GM21447 (cell line): ENCODE results near the gene OR1F1.
"Not testable (repeated sequence)": the region's sequence is repeated elsewhere in the genome, so short reads cannot be mapped to it uniquely, and the experiment has no call there.

Experiments used
- ATAC-seq: cut with Tn5 transposase; IDR thresholded peaks from one replicate; pipeline ENCODE4 v1.9.1; 2021; ENCODE audit not compliant: unreplicated experiment

The OR1F1 gene

DNA sequence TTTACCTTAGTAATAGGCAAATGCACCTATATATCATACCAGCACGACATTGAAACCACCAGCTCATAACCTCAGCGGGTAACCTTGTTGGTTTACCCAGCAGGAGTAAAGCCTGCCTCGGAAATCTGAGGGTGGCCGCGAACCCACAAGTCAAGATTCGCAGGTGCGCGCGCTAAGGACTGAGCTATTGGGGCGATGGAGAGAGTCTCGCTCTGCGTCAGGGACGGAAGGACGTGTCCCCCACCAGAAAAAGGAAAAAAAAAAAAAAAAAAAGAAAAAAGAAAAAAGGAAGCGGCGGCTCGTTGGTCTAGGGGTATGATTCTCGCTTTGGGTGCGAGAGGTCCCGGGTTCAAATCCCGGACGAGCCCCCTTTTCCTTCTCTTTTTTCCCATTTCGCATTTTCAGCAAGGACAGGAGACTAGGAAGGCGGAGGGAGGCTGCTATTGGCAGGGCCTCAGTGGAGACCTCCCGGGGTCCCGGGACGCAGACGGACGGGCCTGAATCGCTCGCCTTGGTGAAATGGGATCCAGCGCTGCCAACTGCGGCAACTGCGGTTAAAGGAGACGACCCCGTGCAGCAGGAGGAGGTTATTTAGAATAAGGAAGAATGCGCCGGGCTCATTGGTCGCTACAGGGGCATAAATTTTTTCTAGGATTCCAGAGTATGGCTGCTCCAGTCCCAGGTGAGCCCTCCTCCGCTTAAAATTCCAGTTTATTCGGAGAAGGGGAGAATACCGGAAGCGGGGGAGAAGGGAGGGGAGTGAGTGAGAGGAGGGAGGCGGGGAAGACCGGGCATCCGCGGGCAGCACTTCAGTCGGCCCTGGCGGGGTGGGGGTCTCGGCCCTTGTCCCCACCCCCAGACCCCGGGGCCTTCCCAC lies at the start of gene OR1F1:
TSS of gene OR1F1 (plus strand) at position 407 of the 877 bp plus-strand sequence.
- no peak for ATAC-seq

DNA sequence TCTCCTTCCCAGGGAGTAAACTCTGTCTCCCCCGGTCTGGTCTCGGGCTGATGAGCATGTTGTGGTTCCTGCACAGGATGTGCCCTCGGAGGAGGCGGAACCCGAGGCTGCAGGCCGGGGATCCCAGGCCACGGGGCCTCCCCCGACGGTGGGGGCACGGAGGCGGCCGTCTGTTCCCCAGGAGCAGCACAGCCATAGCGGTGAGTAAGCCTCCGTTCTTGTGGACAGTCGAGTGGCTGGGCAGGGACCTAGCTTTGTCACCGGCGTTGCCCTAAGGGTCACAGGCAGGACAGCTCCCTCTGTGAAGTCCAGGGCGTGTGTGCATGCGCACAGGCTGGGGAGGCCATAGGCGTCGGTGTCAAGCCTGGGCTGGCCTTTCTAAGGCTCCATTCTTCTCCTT lies 49.7 kb upstream of the OR1F1 start:
- no peak for ATAC-seq

DNA sequence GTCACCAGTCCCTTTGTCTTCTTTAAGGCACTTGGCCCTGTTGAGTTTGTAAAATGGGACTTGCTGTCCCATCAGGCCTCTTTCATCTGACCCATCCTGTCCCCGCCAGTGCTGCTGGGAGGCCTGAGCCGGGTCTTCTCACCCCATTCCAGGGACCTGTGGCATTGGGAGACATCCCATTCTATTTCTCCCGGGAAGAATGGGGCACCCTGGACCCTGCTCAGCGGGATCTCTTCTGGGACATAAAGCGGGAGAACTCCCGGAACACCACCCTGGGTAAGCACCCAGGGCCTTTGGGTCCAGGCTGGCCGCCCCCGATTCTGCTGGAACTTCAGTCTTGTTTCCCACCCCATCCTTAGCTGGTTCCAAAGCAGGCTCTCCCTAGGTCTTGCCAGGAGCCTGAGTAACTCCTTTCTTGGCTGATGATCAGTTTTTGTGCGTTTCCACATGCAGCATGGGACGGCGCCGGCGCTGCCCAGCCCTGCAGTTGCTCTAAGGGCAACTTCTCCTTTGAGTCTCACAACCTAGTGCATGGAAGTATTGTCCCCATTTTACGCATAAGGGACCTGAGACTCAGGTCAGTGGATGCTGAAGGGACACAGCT lies 49.1 kb upstream of the OR1F1 start:
- ATAC-seq: no peak

DNA sequence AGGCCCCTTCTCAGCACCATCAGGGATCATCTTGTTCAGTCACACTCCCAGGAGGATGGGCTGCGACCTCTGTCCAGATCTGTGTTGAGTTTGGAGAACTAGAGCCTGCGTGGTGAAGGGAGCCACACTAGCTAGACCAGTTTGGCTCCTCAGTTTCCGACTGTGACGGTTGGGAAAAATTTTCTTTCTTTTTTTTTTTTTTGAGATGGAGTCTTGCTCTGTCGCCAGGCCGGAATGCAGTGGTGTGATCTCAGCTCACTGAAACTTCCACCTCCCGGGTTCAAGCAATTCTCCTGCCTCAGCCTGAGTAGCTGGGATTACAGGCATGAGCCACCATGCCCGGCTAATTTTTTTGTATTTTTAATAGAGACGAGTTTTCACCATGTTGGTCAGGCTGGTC lies 48.4 kb upstream of the OR1F1 start:
- not testable (repeated sequence) for ATAC-seq

DNA sequence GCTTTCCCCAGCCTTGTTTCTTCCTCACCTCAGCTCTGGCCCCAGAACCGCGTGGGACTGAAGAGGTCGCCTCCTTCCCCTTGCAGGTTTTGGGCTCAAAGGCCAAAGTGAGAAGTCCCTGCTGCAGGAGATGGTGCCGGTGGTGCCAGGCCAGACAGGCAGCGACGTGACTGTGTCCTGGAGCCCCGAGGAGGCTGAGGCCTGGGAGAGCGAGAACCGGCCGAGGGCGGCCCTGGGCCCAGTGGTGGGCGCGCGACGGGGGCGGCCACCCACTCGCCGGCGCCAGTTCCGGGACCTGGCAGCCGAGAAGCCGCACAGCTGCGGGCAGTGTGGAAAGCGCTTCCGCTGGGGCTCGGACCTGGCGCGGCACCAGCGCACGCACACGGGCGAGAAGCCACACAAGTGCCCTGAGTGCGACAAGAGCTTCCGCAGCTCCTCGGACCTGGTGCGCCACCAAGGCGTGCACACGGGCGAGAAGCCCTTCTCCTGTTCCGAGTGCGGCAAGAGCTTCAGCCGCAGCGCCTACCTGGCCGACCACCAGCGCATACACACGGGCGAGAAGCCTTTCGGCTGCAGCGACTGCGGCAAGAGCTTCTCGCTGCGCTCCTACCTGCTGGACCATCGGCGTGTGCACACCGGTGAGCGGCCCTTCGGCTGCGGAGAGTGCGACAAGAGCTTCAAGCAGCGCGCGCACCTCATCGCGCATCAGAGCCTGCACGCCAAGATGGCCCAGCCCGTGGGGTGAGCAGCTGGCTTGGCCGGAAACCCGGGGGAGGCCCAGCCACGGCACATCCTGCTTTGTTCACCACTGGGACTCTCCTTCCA lies 47.2 kb upstream of the OR1F1 start:
- ATAC-seq: no peak

DNA sequence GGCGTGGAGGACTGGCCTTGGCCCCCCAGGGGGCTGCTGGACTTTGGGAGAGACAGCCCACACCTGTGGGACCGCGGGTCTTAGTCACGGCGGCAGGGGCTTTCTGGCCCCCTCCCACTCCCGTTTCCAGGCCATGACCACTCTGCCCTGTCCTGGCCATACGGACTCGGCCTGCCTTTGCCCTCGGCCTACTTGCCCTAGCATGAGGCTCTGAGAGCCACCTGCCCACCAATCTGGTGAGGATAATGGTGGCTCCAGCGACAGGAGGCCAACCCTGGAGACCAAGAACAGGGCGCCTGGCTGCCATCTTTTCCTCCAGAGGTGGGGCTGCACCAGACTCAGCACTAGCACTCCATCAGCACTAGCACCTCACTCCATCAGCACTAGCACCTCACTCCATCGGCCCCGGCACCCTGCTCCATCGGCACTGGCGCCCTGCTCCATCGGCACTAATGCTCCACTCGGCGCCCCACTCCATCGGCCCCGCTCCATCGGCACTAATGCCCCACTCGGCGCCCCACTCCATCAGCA lies 46.2 kb upstream of the OR1F1 start:
- no peak for ATAC-seq

DNA sequence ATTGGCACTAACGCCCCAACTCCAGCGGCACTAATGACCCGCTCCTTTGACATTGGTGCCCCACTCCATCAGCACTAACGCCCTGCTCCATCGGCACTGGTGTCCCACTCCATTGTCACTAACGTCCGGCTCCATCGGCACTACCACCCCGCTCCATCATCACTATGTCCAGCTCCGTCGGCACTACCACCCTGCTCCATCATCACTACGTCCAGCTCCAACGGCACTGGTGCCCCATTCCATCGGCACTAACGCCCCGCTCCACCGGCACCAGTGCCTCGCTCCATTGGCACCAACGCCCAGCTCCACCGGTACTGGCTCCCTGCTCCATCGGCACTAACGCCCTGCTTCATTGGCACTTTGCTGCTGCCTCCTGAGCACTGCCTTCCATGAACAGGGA lies 45.7 kb upstream of the OR1F1 start:
- ATAC-seq: no peak

DNA sequence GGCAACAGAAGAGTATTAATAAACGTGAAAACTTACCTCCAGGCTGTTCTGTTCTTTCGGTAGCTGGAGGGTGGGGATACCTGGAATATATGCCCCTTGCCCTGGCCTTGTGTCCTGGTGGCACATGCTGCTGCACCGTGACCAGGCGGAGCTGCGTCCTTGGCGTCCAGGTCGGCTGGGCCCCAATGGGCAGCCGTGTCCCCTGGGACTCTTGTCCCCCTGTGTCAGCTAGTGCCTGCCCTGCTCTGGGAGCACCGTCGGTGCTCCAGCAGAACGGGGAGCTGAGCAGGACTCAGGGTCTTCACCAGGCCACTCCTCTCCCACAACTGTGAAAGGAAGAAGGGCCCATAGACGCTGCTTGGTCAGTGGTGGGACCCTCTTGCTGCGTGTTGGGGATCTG lies 45.2 kb upstream of the OR1F1 start:
- no peak for ATAC-seq

DNA sequence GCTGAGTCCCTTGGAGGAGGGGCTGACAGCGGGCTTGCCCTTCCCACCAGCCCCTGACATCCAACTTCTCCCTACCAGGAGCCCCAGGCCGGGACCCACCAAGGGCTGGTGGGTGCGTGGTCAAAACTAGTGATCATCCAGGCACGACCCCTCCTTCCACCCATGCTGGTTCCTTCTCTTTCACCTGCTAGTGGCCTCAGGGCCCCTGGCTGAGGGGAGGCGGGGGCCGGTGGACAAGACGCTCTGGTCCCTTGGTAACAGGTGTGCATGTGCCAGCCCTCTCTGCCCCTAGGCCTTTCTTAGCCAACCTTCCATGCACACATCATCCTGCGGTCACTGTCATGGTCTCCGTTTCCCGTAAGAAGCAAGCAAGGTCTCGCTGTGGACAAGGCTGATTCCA lies 44.8 kb upstream of the OR1F1 start:
- ATAC-seq: no peak

DNA sequence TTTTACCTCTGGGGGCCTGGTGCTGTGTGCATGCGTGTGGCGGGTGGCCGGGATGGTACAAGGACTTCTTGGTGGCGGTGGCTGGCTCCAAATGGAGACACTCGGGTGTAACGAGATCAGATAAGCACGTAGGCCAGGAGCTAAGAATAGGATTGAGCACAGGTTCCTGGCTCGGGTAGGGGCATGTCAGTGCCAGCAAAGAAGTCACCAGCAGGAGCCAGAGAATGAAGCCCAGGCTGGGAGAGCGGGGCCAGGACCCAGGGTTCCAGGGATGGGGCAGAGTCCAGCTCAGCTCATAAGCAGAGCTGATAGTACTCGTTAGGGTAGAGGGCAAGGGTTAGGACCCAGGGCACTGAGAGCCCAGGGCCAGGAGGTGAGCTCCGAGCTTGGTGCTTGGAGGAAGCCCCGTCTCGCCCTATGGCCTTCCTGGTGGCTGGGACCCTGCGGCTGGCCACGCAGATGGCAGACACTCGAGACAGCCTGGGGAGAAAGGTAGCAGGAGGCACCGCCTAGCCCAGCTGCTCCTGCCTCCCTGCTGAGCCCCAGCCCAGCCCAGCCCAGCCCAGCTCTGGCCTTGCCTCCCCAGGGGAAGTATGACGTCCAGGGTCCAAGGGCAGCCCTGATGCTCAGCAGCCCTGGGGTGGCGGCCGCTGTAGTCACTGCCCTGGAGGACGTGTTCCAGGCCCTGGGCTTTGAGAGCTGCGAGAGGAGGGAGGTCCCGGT lies 44.2 kb upstream of the OR1F1 start:
- ATAC-seq: no peak

DNA sequence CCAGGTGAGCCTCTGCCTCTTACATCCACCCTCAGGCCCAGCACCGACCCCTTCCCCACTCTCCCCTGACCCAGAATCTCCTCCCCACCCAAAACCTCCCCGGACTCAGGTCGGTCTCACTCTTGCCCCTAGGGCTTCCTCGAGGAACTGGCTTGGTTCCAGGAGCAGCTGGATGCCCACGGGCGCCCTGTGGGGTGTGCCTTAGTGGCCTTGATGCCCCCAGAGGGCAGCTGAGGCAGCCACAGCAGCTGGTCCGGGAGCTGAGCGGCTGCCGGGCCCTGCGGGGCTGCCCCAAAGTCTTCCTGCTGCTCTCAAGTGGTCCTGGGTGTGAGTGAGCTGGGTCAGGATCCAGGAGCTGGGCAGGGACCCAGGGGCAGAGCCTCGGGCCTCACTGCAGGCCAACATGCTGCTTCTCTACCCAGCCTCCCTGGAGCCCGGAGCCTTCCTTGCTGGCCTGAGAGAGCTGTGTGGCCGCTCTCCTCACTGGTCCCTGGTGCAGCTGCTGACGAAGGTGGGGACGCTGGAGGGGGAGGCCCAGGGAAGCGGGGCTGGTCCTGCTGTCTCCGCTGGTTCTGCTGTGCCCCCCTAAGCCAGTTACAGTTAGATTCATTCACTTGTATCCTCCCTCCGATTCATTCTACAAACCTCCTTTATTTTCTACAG lies 43.6 kb upstream of the OR1F1 start:
- no peak for ATAC-seq

DNA sequence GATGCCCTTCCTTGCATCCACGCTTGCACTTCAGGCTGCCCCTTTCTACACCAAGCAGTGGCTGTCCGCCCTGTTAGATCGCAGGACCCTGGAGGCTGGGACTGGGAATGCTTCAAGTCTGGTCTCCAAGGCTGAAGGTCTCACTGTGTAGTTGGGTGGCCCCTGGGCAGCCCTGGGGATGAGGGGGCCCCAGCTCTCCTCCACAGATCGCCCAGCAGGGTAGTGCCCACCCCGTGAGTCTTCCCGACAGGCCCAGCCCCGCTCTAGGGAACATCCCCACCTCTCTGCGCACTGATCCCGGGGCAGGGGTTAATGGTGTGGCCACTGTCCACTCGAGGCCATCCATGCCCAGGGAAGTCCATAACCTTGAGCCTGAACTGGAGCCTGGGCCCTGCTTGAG lies 42.9 kb upstream of the OR1F1 start:
- ATAC-seq: no peak

DNA sequence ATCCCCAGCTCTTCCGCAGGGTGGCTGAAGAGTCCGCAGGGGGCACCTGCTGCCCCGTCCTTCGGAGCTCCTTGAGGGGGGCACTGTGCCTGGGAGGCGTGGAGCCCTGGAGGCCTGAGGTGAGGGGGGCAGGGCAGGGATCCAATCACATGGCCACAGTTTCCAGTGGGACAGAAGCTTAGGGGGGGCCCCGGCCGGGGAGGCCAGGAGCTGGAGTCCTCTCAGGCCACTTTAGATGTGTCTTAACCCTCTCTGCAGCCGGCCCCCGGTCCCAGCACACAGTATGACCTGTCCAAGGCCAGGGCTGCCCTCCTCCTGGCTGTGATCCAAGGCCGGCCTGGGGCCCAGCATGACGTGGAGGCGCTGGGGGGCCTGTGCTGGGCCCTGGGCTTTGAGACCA lies 42.3 kb upstream of the OR1F1 start:
- no peak for ATAC-seq

DNA sequence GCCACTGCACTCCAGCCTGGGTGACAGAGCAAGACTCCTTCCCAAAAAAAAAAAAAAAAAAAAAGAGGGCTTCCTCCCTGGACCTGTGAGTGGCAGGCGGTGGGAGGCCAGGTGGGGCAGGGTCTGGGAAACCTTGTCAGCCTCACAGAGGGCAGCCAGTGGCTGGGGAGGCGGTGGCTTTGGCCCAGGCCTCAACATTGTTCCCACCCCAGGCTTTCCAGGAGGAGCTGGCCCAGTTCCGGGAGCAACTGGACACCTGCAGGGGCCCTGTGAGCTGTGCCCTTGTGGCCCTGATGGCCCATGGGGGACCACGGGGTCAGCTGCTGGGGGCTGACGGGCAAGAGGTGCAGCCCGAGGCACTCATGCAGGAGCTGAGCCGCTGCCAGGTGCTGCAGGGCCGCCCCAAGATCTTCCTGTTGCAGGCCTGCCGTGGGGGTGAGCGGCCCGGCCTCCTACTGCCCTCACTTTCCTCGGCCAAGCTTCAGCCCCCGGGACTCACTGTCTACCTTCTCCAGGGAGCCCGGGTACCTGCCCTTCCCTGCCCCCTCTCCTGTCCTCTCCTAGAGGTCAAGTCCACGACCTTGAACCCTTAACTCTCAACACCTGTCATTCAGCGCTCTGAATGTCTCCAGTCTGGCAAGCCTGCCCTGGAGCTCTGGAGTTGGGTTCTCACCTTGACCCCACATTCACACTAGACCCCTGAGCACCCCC lies 40.8 kb upstream of the OR1F1 start:
- ATAC-seq: no peak

DNA sequence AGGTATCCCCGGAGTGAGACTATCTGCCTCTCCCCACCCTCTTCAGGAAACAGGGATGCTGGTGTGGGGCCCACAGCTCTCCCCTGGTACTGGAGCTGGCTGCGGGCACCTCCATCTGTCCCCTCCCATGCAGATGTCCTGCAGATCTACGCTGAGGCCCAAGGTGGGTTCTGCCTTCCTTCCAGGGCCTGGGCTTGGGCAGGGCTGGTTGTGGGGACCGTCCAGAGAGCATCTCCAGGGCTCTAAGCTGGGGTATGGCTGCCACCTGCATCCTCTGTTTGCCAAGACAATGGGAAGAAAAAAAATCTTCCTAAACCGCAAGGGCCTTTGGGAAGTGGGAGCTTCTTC lies 40.3 kb upstream of the OR1F1 start:
- no peak for ATAC-seq

DNA sequence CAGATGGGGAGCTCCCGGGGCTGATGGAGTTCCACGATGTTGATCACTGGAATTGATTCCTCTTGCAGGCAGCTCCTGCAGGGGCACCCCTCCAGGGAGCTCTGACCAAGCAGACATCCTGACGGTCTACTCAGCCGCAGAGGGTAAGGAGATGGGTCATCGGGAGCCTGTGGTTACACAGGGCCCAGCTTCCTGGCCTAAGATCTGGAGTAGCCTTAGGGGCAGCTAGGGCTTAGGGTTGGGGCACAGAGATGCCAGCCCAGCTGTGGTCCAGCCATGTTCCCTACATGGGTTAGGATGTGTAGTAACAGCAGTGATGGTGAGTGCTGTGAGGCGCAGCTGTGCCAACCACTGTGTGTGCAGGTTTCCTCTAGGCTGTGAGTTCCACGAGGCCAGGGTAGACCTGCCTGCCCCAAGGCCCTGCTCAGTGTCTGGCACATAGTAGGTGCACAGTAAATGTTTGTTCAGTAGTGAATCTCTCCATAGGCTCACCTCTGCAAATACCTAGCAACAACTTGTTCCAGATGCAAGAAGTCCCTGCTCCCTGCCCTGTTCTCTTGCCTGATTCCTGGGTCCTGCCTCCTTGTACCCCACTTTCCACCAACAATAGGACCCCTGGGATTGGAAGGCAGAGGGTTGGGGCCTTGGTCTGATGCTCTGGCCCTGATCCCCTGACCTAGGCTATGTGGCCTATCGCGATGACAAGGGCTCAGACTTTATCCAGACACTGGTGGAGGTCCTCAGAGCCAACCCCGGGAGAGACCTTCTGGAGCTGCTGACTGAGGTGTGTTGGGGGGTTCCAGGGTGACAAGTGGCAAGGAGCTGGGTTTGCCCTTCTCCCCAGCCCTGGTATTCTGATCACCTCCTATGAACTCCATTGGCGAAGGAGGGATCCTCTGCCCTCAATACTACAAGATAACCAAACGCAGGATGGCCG lies 39.5 kb upstream of the OR1F1 start:
- no peak for ATAC-seq

DNA sequence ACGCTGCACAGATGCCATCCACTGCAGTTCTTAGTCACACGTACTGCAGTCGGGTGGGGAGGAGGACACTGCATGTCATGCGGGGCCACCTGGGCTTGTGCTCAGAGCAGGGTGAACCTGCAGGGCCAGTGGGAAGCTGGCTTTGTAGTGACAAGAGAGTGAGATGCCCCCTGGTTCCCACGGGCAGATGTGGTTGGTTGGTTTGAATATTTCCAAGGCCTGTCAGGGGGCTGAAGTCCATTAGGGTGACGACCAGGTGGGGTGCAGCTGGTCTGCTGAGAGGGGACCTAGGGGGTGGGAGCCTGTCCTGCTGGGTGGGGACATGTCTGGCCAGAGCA lies 38.8 kb upstream of the OR1F1 start:
- no peak for ATAC-seq

DNA sequence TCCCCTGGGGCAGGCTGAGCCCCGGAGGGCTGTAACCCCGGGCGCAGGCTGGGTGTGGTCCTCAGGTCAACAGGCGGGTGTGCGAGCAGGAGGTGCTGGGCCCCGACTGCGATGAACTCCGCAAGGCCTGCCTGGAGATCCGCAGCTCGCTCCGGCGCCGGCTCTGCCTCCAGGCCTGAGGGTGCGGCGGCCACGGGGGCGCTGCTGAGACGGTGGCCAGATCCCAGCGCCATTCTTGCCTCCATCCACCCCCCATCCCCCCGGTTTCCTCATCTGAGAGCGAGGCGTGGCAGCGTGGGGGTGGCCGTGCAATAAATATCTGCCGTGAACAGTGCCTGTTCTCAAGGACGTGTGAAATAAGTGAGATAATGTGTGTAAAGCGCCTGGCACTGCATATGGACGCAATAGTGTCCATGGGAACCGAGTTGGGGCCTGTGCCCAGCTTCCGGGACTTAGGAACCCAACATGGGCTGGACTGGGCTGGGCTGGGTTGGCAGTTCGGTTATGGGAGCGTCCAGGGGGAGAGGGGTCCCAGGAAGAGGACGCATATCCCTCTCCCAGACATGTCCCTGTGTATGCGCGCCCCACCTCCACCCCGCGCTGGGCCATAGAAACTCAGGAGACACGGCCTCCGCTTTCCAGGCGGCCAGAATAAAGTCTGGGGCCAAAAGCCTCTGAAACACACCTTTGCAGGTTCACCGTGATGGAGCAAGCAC lies 38.2 kb upstream of the OR1F1 start:
- ATAC-seq: peak; percentile 27
